Mesenchymal stem cell (in vitro differentiated cells and primary cell): ENCODE measurements around the gene CALR3.
"Not testable (repeated sequence)": the region's sequence is repeated elsewhere in the genome, so short reads cannot be mapped to it uniquely, and the experiment has no call there.

ENCODE experiments used
- DNase-seq: peaks from one replicate; pipeline ENCODE4 v3.0.0-alpha.2; 2013
- H2AFZ ChIP-seq: one replicate; pipeline ENCODE4 v1.6.1; 2013; ENCODE audit warnings: low read depth, mild to moderate bottlenecking, control low read depth, inconsistent platforms, low read length, moderate library complexity
- H2AK5ac ChIP-seq: 2 replicates; pipeline ENCODE4 v1.6.1; 2013; ENCODE audit warnings: low read length, moderate library complexity, mild to moderate bottlenecking, inconsistent platforms; ENCODE audit not compliant: severe bottlenecking
- H2BK120ac ChIP-seq: one replicate; pipeline ENCODE4 v1.6.1; 2013; ENCODE audit warnings: low read depth, mild to moderate bottlenecking, inconsistent platforms, low read length, moderate library complexity
- H2BK12ac ChIP-seq, 2 experiments: one replicate each; pipeline ENCODE4 v1.6.1; 2013; ENCODE audit warnings: inconsistent platforms in 2 of 2, low read length in 2 of 2, mild to moderate bottlenecking in 2 of 2, moderate library complexity in 2 of 2, control low read depth in 1 of 2
- H2BK15ac ChIP-seq: one replicate; pipeline ENCODE4 v1.6.1; 2013; ENCODE audit warnings: mild to moderate bottlenecking, low read depth, inconsistent platforms; ENCODE audit not compliant: poor library complexity, severe bottlenecking
- H2BK5ac ChIP-seq: 2 replicates; pipeline ENCODE4 v1.6.1; 2013; ENCODE audit warnings: low read depth, mild to moderate bottlenecking, low read length, control low read depth, inconsistent platforms; ENCODE audit not compliant: poor library complexity, severe bottlenecking
- H3K14ac ChIP-seq, 2 experiments: one replicate each; pipeline ENCODE4 v1.6.1; 2013; ENCODE audit warnings: inconsistent platforms in 2 of 2, low read length in 2 of 2, control low read depth in 1 of 2, mild to moderate bottlenecking in 1 of 2, moderate library complexity in 1 of 2
- H3K18ac ChIP-seq, 2 experiments: one replicate each; pipeline ENCODE4 v1.6.1; 2013; ENCODE audit warnings: inconsistent platforms in 2 of 2, low read length in 2 of 2, control low read depth in 1 of 2, low read depth in 1 of 2, mild to moderate bottlenecking in 1 of 2
- H3K23ac ChIP-seq, 2 experiments: one replicate each; pipeline ENCODE4 v1.6.1; 2013; ENCODE audit warnings: inconsistent platforms in 2 of 2, low read length in 2 of 2, mild to moderate bottlenecking in 2 of 2, moderate library complexity in 2 of 2, control low read depth in 1 of 2
- H3K27ac ChIP-seq: 2 replicates; pipeline ENCODE4 v1.5.1; 2013; ENCODE audit warnings: mild to moderate bottlenecking, moderate library complexity, low read length, control low read depth, inconsistent platforms; ENCODE audit not compliant: poor library complexity, severe bottlenecking
- H3K27me3 ChIP-seq, 2 experiments: 2 replicates each; pipeline versions ENCODE4 v1.6.1 to v1.7.0; 2013; ENCODE audit warnings: low read length in 2 of 2, mild to moderate bottlenecking in 2 of 2, moderate library complexity in 2 of 2, control low read depth in 1 of 2, inconsistent platforms in 1 of 2; ENCODE audit not compliant: control insufficient read depth in 1 of 2, insufficient read depth in 1 of 2
- H3K36me3 ChIP-seq, 2 experiments: 2 replicates each; pipeline versions ENCODE4 v1.6.1 to v1.7.0; 2013; ENCODE audit warnings: low read length in 2 of 2, control low read depth in 1 of 2, inconsistent platforms in 1 of 2, low read depth in 1 of 2, mild to moderate bottlenecking in 1 of 2; ENCODE audit not compliant: insufficient read depth in 2 of 2, control insufficient read depth in 1 of 2
- H3K4ac ChIP-seq, 2 experiments: one replicate each; pipeline ENCODE4 v1.6.1; 2013; ENCODE audit warnings: inconsistent platforms in 2 of 2, low read length in 2 of 2, mild to moderate bottlenecking in 2 of 2, moderate library complexity in 2 of 2, control low read depth in 1 of 2, low read depth in 1 of 2
- H3K4me1 ChIP-seq: 2 replicates; pipeline ENCODE4 v1.6.1; 2013; ENCODE audit warnings: low read depth, low read length, control low read depth; ENCODE audit not compliant: control insufficient read depth, insufficient read depth
- H3K4me2 ChIP-seq: 2 replicates; pipeline ENCODE4 v1.6.1; 2013; ENCODE audit warnings: low read length, mild to moderate bottlenecking, inconsistent platforms; ENCODE audit not compliant: poor library complexity, severe bottlenecking
- H3K4me3 ChIP-seq, 2 experiments: 2 replicates each; pipeline versions ENCODE4 v1.5.1 to v1.7.0; 2013; ENCODE audit warnings: low read length in 2 of 2, mild to moderate bottlenecking in 2 of 2, control low read depth in 1 of 2, low read depth in 1 of 2; ENCODE audit not compliant: insufficient read depth in 1 of 2
- H3K79me1 ChIP-seq: replicated peaks from 2 replicates; pipeline ENCODE4 v1.6.1; 2013; ENCODE audit warnings: mild to moderate bottlenecking, control low read depth, low read length, inconsistent platforms; ENCODE audit not compliant: poor library complexity, severe bottlenecking
- H3K9ac ChIP-seq: 2 replicates; pipeline ENCODE4 v1.7.0; 2013; ENCODE audit warnings: mild to moderate bottlenecking, low read length, moderate library complexity
- H3K9me3 ChIP-seq: 2 replicates; pipeline ENCODE4 v1.7.0; 2013; ENCODE audit warnings: mild to moderate bottlenecking, low read length; ENCODE audit not compliant: control insufficient read depth
- H4K8ac ChIP-seq: one replicate; pipeline ENCODE4 v1.6.1; 2013; ENCODE audit warnings: inconsistent platforms, mild to moderate bottlenecking, low read length, moderate library complexity
- H4K91ac ChIP-seq: one replicate; pipeline ENCODE4 v1.6.1; 2013; ENCODE audit warnings: mild to moderate bottlenecking, low read length, inconsistent platforms
- WGBS: methylation state at CpG from one replicate; pipeline ENCODE4 v1.1.7; 2013; ENCODE audit warnings: mixed read lengths; 5-methylcytosine and 5-hydroxymethylcytosine counted together

CALR3 gene

GRCh38 chr19:16506961-16507360 is 11.0 kb upstream of the CALR3 start:
- Histone ChIP-seq H3K27ac (no peak overlapping the region), H2AFZ (no peak overlapping the region), H3K18ac (no peak overlapping the region), H3K14ac (no peak overlapping the region), H2BK120ac (no peak overlapping the region), H2BK15ac (no peak overlapping the region), H2AK5ac (no peak overlapping the region), H3K4ac (no peak overlapping the region), H3K23ac (no peak overlapping the region), H3K9me3 (no peaks in the 10 kb centered on the region), H2BK5ac (no peak overlapping the region), H3K36me3 (peaks cover 48 to 58% of the 10 kb centered on the region in 2 experiments), H3K79me1 (peaks cover 18% of the 10 kb centered on the region), H3K27me3 (no peaks in the 10 kb centered on the region), H3K9ac (no peak overlapping the region), H3K4me2 (no peak overlapping the region), H3K4me3 (no peak overlapping the region), H3K4me1 (peaks cover 2% of the 10 kb centered on the region), H2BK12ac (no peak overlapping the region), H4K91ac (no peak overlapping the region), H4K8ac (no peak overlapping the region)
- no peak for DNase-seq
- WGBS = 99% methylated on average over 5 of the region's 6 CpGs

- not testable (repeated sequence) for H2AK5ac ChIP-seq, H2BK12ac ChIP-seq, H3K4me3 ChIP-seq, H3K14ac ChIP-seq, H3K27ac ChIP-seq, H2BK5ac ChIP-seq, H3K4ac ChIP-seq, H2BK15ac ChIP-seq, H3K27me3 ChIP-seq, H3K4me2 ChIP-seq, H2AFZ ChIP-seq, H3K23ac ChIP-seq, H3K18ac ChIP-seq, H3K9me3 ChIP-seq, H3K9ac ChIP-seq, H2BK120ac ChIP-seq, DNase-seq, H4K91ac ChIP-seq, H3K4me1 ChIP-seq, H4K8ac ChIP-seq
- 92% methylated on average over 11 of the region's 11 CpGs for WGBS
- Histone ChIP-seq H3K36me3 (peaks cover 52 to 56% of the 10 kb centered on the region in 2 experiments), H3K79me1 (peaks cover 19% of the 10 kb centered on the region)
Measured at GRCh38 chr19:16506161-16506560, 10.2 kb upstream of the CALR3 start.

GRCh38 chr19:16504271-16504670 is 8.3 kb upstream of the CALR3 start:
- peaks cover 2% of the 10 kb centered on the region for H3K4me1 ChIP-seq
- H2BK15ac ChIP-seq = no peak overlapping the region
- H2BK12ac ChIP-seq = no peak overlapping the region
- 96% methylated on average over 3 of the region's 3 CpGs for WGBS
- H3K36me3 ChIP-seq = peaks cover 45 to 50% of the 10 kb centered on the region in 2 experiments
- H3K9ac ChIP-seq = no peak overlapping the region
- no peak overlapping the region for H3K4ac ChIP-seq
- no peak overlapping the region for H2BK120ac ChIP-seq
- no peak overlapping the region for H3K14ac ChIP-seq
- H3K4me3 ChIP-seq = no peak overlapping the region
- H2AK5ac ChIP-seq = no peak overlapping the region
- peaks cover 17% of the 10 kb centered on the region for H3K79me1 ChIP-seq
- no peak overlapping the region for H3K18ac ChIP-seq
- no peaks in the 10 kb centered on the region for H3K9me3 ChIP-seq
- no peak overlapping the region for H2BK5ac ChIP-seq
- H3K27ac ChIP-seq = no peak overlapping the region
- H2AFZ ChIP-seq = no peak overlapping the region
- no peak overlapping the region for H4K8ac ChIP-seq
- DNase-seq = no peak
- H3K23ac ChIP-seq = no peak overlapping the region
- H4K91ac ChIP-seq = no peak overlapping the region
- H3K27me3 ChIP-seq = no peaks in the 10 kb centered on the region
- H3K4me2 ChIP-seq = no peak overlapping the region

- Histone ChIP-seq H3K4me1 (peaks cover 9% of the 10 kb centered on the region), H2AFZ (no peak overlapping the region), H3K18ac (no peak overlapping the region), H2AK5ac (peak overlapping the region; percentile 47), H4K8ac (no peak overlapping the region), H2BK120ac (no peak overlapping the region), H3K4ac (no peak overlapping the region), H3K27ac (no peak overlapping the region), H3K4me3 (no peak overlapping the region), H3K79me1 (peaks cover 10% of the 10 kb centered on the region), H3K9me3 (no peaks in the 10 kb centered on the region), H3K9ac (no peak overlapping the region), H4K91ac (peak overlapping the region; percentile 25), H2BK15ac (no peak overlapping the region), H2BK5ac (no peak overlapping the region), H3K27me3 (no peaks in the 10 kb centered on the region), H3K36me3 (peaks cover 11 to 18% of the 10 kb centered on the region in 2 experiments), H3K4me2 (no peak overlapping the region), H3K23ac (no peak overlapping the region), H2BK12ac (peak overlapping the region in 1 of 2 experiments; percentile 60), H3K14ac (no peak overlapping the region)
- WGBS = 99% methylated on average over 6 of the region's 6 CpGs
- no peak for DNase-seq
Measured at GRCh38 chr19:16497837-16498236, 1.9 kb upstream of the CALR3 start.
